CD4-positive, alpha-beta T cell treated with Interferon alpha-2 for 1 hour (primary cell): Measurements from ENCODE around the gene REM1.

Experiments used
- DNase-seq, 2 donors: peaks; one replicate each; pipeline ENCODE4 v3.0.0-alpha.2; 2020 to 2022

The REM1 gene

GRCh38 chr20:31527266-31527665 is 52.2 kb downstream of the REM1 start:
- no peak for DNase-seq
